ENCODE measurements around the gene RARA.

RARA gene

GRCh38 chr17:40329839-40330794 is 21.1 kb downstream of the RARA start:
- no peak for DNase-seq (ENCODE audit: low spot score)

DNA sequence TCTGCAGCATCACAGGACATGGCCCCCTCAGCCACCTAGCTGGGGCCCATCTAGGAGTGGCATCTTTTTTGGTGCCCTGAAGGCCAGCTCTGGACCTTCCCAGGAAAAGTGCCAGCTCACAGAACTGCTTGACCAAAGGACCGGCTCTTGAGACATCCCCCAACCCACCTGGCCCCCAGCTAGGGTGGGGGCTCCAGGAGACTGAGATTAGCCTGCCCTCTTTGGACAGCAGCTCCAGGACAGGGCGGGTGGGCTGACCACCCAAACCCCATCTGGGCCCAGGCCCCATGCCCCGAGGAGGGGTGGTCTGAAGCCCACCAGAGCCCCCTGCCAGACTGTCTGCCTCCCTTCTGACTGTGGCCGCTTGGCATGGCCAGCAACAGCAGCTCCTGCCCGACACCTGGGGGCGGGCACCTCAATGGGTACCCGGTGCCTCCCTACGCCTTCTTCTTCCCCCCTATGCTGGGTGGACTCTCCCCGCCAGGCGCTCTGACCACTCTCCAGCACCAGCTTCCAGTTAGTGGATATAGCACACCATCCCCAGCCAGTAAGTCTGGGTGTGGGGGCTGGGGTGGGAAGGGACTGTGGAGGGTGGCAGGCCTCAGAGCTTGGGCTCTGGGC is 22.0 kb downstream of the RARA start:
- no peak for DNase-seq (ENCODE audit: low spot score)

DNA sequence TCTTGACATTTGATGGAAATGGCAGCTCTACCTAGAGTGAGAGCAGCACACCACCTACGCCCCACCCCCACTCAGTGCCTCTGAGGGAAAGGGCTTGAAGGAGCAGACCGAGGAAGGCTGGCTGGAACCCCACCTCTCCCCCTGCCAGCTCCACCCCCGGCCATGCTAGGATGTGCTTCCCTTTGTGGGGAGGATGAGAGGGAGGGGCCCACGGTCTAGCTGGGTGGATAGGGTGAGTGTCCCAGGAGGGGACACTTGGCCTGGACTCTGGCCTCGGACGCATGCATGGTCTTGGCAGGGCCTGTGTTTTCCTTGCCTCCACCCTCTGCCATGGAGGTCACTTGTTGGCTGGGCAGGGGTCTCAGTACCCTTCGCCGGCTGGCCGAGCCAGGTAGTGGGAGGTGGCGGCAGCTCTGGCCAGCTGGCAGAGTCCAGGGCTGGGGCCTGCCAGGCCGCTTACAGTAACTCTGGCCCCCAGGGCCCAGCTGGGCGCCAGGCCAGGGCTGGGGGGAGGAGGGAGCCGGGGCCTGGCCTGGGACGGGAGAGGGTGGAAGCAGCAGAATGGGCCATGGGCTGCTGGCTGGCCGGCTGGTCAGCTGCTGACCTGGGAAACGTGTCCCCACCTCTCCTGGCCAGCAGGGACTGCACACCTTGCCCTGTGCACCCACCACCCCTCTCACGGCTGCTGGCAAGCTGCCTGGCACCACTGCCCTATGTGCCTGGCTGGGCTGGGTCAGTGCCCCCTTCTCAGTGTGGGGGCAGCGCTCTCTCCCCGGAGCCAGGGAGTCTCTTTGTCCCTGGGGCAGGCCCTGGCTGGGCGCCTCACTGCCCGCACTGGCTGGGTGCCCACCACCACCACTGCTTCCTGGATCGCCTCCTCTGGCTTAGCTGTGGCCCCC is 23.0 kb downstream of the RARA start:
- peak; percentile 81 for DNase-seq (ENCODE audit: low spot score)

GRCh38 chr17:40333781-40334448 is 24.9 kb downstream of the RARA start:
- no peak for DNase-seq (ENCODE audit: low spot score)

- DNase-seq (ENCODE audit: low spot score), result no peak
These were observed 26.6 kb downstream of the RARA start for GRCh38 chr17:40335620-40336019.

DNA sequence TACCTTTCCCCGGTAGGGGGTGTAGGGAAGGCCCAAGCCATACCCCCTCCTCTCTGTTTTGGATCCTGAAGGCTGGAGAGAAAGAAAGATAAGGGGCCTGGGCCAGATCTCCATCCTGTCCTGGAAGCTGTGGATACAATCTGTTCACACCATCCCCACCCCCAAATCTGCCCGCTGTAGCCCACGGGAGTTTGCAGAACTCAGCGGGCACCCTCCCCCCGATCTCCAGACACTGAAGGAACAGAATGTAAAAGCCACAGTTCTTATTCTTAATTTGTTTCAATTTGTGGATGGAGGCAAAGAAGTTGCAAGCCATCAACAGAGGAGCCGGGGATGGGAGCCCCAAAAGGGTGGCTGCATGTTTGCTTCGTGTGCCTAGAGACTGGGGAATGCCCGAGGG is 28.4 kb downstream of the RARA start:
- DNase-seq (ENCODE audit: low spot score), result no peak

GRCh38 chr17:40338058-40338457 is 29.1 kb downstream of the RARA start:
- no peak for DNase-seq (ENCODE audit: low spot score)

GRCh38 chr17:40338941-40339649 is 30.1 kb downstream of the RARA start:
- no peak for DNase-seq (ENCODE audit: low spot score)

GRCh38 chr17:40340327-40340726 is 31.3 kb downstream of the RARA start:
- no peak for DNase-seq (ENCODE audit: low spot score)

GRCh38 chr17:40340880-40341807 is 32.2 kb downstream of the RARA start:
- DNase-seq (ENCODE audit: low spot score), result peak; percentile 88

GRCh38 chr17:40341808-40342503 is 33.0 kb downstream of the RARA start:
- DNase-seq (ENCODE audit: low spot score), result peak; percentile 86

- no peak for DNase-seq (ENCODE audit: low spot score)
These were observed 33.7 kb downstream of the RARA start for GRCh38 chr17:40342504-40343218.

GRCh38 chr17:40343219-40344119 is 34.5 kb downstream of the RARA start:
- DNase-seq (ENCODE audit: low spot score), result no peak

GRCh38 chr17:40344421-40345160 is 35.6 kb downstream of the RARA start:
- DNase-seq (ENCODE audit: low spot score), result no peak

GRCh38 chr17:40345161-40345993 is 36.4 kb downstream of the RARA start:
- DNase-seq (ENCODE audit: low spot score), result peak; percentile 82
